ENCODE measurements around the gene GALK1. TPM values are rescaled to one million over a fixed set of nuclear protein-coding genes. Genes with fewer than 3 reads are reported as not detected.
A peak's percentile ranks its signal among the peaks of the same experiment; 100 is the strongest.

Gene GALK1
- total and polyA plus RNA-seq, 12 donors = 5.2 to 44.6 (median 15.3) TPM

GRCh38 chr17:75731716-75732498, 33.1 kb downstream of the GALK1 start:
- Histone ChIP-seq H3K27me3 (no peaks in the 10 kb centered on the region), H3K4me1 (peaks cover 0 to 5% (median 0%) of the 10 kb centered on the region in 9 donors), H3K4me3 (no peak overlapping the region), H3K9me3 (no peaks in the 10 kb centered on the region), H3K36me3 (peaks cover 0 to 35% (median 0%) of the 10 kb centered on the region in 9 donors), H3K27ac (no peak overlapping the region)
- ATAC-seq (no peak), DNase-seq (no peak)
- intact Hi-C loops (cut with DNase I) = loop anchor here in 1 of 10 donors (5.0 kb wide), 1 partner anchor 40 kb away; no protein-coding TSS in a partner anchor
- WGBS, 2 donors = 93 to 94% methylated on average over 31 of the region's 31 CpGs
- no peak for TF ChIP-seq CTCF (IDR thresholded peaks at IDR 0.05)

GRCh38 chr17:75731086-75731715, 33.8 kb downstream of the GALK1 start:
- H3K4me3 ChIP-seq = no peak overlapping the region
- H3K27ac ChIP-seq = no peak overlapping the region
- intact Hi-C loops (cut with DNase I) = loop anchor here in 1 of 10 donors (5.0 kb wide), 1 partner anchor 39 kb away; no protein-coding TSS in a partner anchor
- H3K4me1 ChIP-seq = peaks cover 0 to 5% (median 0%) of the 10 kb centered on the region in 9 donors
- peaks cover 0 to 33% (median 0%) of the 10 kb centered on the region in 9 donors for H3K36me3 ChIP-seq
- H3K9me3 ChIP-seq = no peaks in the 10 kb centered on the region
- WGBS, 2 donors = 90 to 91% methylated on average over 26 of the region's 26 CpGs
- no peaks in the 10 kb centered on the region for H3K27me3 ChIP-seq
- no peak for DNase-seq
- TF ChIP-seq CTCF (IDR thresholded peaks at IDR 0.05) = no peak
- peak in 1 of 8 donors; percentile 21 for ATAC-seq

GRCh38 chr17:75730065-75730464, 34.9 kb downstream of the GALK1 start:
- Histone ChIP-seq H3K4me1 (peaks cover 0 to 5% (median 0%) of the 10 kb centered on the region in 9 donors), H3K27me3 (no peaks in the 10 kb centered on the region), H3K36me3 (peaks cover 0 to 32% (median 0%) of the 10 kb centered on the region in 9 donors), H3K27ac (no peak overlapping the region), H3K9me3 (no peaks in the 10 kb centered on the region), H3K4me3 (no peak overlapping the region)
- DNase-seq = no peak
- TF ChIP-seq CTCF (IDR thresholded peaks at IDR 0.05) = no peak
- intact Hi-C loops (cut with DNase I) = loop anchor here in 1 of 10 donors (5.0 kb wide), 1 partner anchor 38 kb away; no protein-coding TSS in a partner anchor
- 92 to 93% methylated on average over 23 to 24 of the region's 24 CpGs for WGBS, 2 donors
- ATAC-seq = no peak

GRCh38 chr17:75729351-75729750, 35.6 kb downstream of the GALK1 start:
- Histone ChIP-seq H3K27ac (no peak overlapping the region), H3K9me3 (no peaks in the 10 kb centered on the region), H3K4me3 (no peak overlapping the region), H3K36me3 (peaks cover 0 to 35% (median 0%) of the 10 kb centered on the region in 9 donors), H3K27me3 (no peaks in the 10 kb centered on the region), H3K4me1 (peaks cover 0 to under 1% (median 0%) of the 10 kb centered on the region in 9 donors)
- TF ChIP-seq CTCF (IDR thresholded peaks at IDR 0.05) = no peak
- DNase-seq = no peak
- intact Hi-C loops (cut with DNase I) = no loop called here
- ATAC-seq = no peak
- 86 to 90% methylated on average over 7 of the region's 7 CpGs for WGBS, 2 donors
